GM13977 (cell line): Measurements from ENCODE around the gene LSP1.

ENCODE experiments used
- DNase-seq: peaks from one replicate; pipeline ENCODE4 v3.0.0; 2012; ENCODE audit warnings: low spot score
- CTCF ChIP-seq: IDR thresholded peaks from 2 replicates; pipeline ENCODE4 v1.5.1; 2012; ENCODE audit warnings: mild to moderate bottlenecking, control low read depth; ENCODE audit not compliant: insufficient read depth; ENCODE audit errors: extremely low read depth, missing control alignments
- in situ Hi-C: fragments of 300-500 bp; cut with MboI; formaldehyde crosslinking; loops from one replicate; pipeline ENCODE4 v1.12.0; 2022; ENCODE audit warnings: low sequenced_read_pairs, low pct_unique_long_range_greater_than_20kb, mixed read lengths, inconsistent platforms; ENCODE audit not compliant: unreplicated experiment

Gene LSP1

GRCh38 chr11:1932681-1933080 is 79.8 kb downstream of the LSP1 start:
- no peak for DNase-seq
- in situ Hi-C loops, result no loop called here
- TF ChIP-seq CTCF, result no peak

- peak; percentile 26 for DNase-seq
- in situ Hi-C loops, result no loop called here
- no peak for TF ChIP-seq CTCF
Observed at GRCh38 chr11:1933416-1934334, 80.8 kb downstream of the LSP1 start.

GRCh38 chr11:1934335-1935155 is 81.7 kb downstream of the LSP1 start:
- in situ Hi-C loops, result no loop called here
- TF ChIP-seq CTCF, result no peak
- DNase-seq, result peak; percentile 27

- TF ChIP-seq CTCF, result no peak
- peak; percentile 28 for DNase-seq
- in situ Hi-C loops, result no loop called here
Observed at GRCh38 chr11:1935156-1936071, 82.5 kb downstream of the LSP1 start.

- in situ Hi-C loops, result no loop called here
- no peak for TF ChIP-seq CTCF
- peak; percentile 10 for DNase-seq
Observed at GRCh38 chr11:1936072-1936780, 83.3 kb downstream of the LSP1 start.
